Measurements from ENCODE around the gene TTC39A.

TTC39A gene

DNA sequence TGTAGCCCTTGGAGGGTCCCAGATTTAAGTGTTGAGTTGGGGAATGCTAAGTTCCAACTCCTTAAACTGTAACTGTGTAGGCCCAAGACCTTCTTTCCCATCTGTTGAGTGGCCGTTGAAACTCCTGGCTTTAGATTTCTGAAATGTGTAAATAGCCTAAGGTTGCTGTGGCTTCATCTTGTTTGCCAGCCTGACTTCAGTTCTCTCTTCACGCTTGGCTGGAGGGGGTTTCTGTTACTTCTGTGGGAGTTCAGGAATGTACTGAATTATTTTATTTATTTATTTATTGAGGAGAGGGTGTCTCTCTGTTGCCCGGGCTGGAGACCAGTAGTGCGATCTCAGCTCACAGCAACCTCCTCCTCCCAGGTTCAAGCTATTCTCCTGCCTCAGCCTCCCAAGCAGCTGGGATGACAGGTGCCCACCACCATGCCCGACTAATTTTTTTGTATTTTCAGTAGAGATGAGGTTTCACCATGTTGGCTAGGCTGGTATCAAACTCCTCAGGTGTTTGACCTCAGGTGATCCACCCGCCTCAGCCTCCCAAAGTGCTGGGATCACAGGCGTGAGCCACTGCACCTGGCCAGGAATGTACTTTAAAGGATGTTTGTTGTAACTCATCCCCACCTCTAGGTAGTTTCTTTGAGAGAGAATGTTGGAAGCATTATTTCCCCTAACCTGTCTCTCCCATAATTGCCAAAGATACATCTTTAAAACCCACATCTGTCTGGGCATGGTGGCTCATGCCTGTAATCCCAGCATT is 5.9 kb downstream of the TTC39A start:
- DNase-seq (ENCODE audit: low read depth) = no peak
- H3K4me3 ChIP-seq (ENCODE audit: low read length) = no peak overlapping the region
- TF ChIP-seq CTCF (conservative IDR thresholded peaks at IDR 0.05; ENCODE audit: low read length) = no peak

DNA sequence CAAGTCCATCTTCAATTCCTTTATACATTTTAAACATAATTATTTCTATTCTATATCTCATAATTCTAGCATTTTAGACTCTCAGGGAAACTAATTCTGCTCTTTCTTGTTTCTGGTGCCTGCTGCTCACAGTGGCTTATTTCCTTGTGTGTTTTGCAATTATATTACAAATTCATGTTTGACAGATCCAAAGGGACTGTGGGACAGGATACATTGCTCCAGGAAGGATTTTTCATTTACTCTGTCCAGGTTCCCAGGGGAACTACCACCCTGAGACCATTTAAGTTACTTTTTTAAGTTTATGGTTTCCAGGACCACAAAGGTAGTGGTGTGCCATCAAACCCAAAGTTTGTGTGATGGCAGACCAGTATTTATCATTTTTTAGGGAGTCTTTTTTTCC is 6.6 kb downstream of the TTC39A start:
- no peak overlapping the region for H3K4me3 ChIP-seq (ENCODE audit: low read length)
- DNase-seq (ENCODE audit: low read depth) = no peak
- no peak for TF ChIP-seq CTCF (conservative IDR thresholded peaks at IDR 0.05; ENCODE audit: low read length)

- no peak for TF ChIP-seq CTCF (conservative IDR thresholded peaks at IDR 0.05; ENCODE audit: low read length)
Measured at GRCh38 chr1:51322417-51323101, 7.8 kb downstream of the TTC39A start.

DNA sequence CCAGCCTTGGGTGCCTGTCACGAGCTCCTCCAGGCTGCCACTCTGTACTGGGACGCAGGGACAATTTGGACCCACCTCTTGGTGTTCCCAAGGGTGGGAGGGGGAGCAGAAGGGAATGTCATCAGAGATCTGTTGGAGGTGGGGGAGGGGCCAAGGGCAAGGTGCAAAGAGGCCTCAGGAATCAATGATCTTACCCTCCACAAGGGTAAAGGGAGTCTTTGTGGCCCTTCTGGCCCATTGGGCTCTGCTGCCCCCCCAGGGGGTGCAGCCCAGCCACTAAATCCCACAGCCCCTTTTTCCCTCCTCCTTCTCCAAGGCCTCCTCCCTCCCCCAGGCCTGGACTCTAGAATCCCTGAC is 8.5 kb downstream of the TTC39A start:
- no peak for TF ChIP-seq CTCF (conservative IDR thresholded peaks at IDR 0.05; ENCODE audit: low read length)
- H3K4me3 ChIP-seq (ENCODE audit: low read length) = no peak overlapping the region
- no peak for DNase-seq (ENCODE audit: low read depth)

More at GRCh38 chr1:51322417-51323101, 7.8 kb downstream of the TTC39A start:
- H3K4me3 ChIP-seq (ENCODE audit: low read length) = no peak overlapping the region
- DNase-seq (ENCODE audit: low read depth) = no peak

GRCh38 chr1:51320967-51321923 is 9.1 kb downstream of the TTC39A start:
- no peak overlapping the region for H3K4me3 ChIP-seq (ENCODE audit: low read length)
- DNase-seq (ENCODE audit: low read depth) = no peak

GRCh38 chr1:51317798-51318197 is 12.6 kb downstream of the TTC39A start:
- no peak overlapping the region for H3K4me3 ChIP-seq (ENCODE audit: low read length)
- no peak for DNase-seq (ENCODE audit: low read depth)
- TF ChIP-seq CTCF (conservative IDR thresholded peaks at IDR 0.05; ENCODE audit: low read length) = no peak

More at GRCh38 chr1:51320967-51321923, 9.1 kb downstream of the TTC39A start:
- no peak for TF ChIP-seq CTCF (conservative IDR thresholded peaks at IDR 0.05; ENCODE audit: low read length)
